ENCODE results near the gene FLT1.

- TF ChIP-seq EZH2 (IDR thresholded peaks at IDR 0.05; ENCODE audit: low read length) (no peak), CTCF (optimal IDR thresholded peaks at IDR 0.05 in 1 of 3, IDR thresholded peaks at IDR 0.05 in 1 of 3, conservative IDR thresholded peaks at IDR 0.05 in 1 of 3; ENCODE audit: extremely low read depth in 1 of 3, insufficient read depth in 2 of 3, low read length in 3 of 3) (no peak)
Measured at GRCh38 chr13:28357247-28357825, 137.6 kb downstream of the FLT1 start.
